ENCODE results near the gene PTPRD.

- TF ChIP-seq POLR2A (IDR thresholded peaks at IDR 0.05) = no peak
- no peak for TF ChIP-seq CTCF (IDR thresholded peaks at IDR 0.05 in 8 of 11, conservative IDR thresholded peaks at IDR 0.05 in 3 of 11)
Observed at GRCh38 chr9:8301296-8301695, 2311.5 kb downstream of the PTPRD start.
